ENCODE measurements around the gene TAP1.
"Not testable (repeated sequence)": the region's sequence is repeated elsewhere in the genome, so short reads cannot be mapped to it uniquely, and the experiment has no call there.

Gene TAP1

GRCh38 chr6:32882879-32883250, 29.4 kb upstream of the TAP1 start:
- no peaks in the 10 kb centered on the region for H3K27me3 ChIP-seq (replicated peaks; ENCODE audit: control insufficient read depth, insufficient read depth, low read length)
- peaks cover 50% of the 10 kb centered on the region for H3K4me1 ChIP-seq (ENCODE audit: control insufficient read depth, insufficient read depth, low read length)
- no peaks in the 10 kb centered on the region for H3K36me3 ChIP-seq (ENCODE audit: control insufficient read depth, insufficient read depth, low read length, severe bottlenecking)
- DNase-seq (ENCODE audit: low read depth) = peak; percentile 19
- no peaks in the 10 kb centered on the region for H3K9me3 ChIP-seq (ENCODE audit: control insufficient read depth, low read length)
- no peak overlapping the region for H3K9ac ChIP-seq (ENCODE audit: low read length)
- H3K4me3 ChIP-seq (ENCODE audit: low read length) = no peak overlapping the region

GRCh38 chr6:32880962-32881361, 27.5 kb upstream of the TAP1 start:
- not testable (repeated sequence) for H3K9me3 ChIP-seq (ENCODE audit: control insufficient read depth, low read length); H3K27me3 ChIP-seq (replicated peaks; ENCODE audit: control insufficient read depth, insufficient read depth, low read length); H3K9ac ChIP-seq (ENCODE audit: low read length); DNase-seq (ENCODE audit: low read depth); H3K4me3 ChIP-seq (ENCODE audit: low read length); H3K36me3 ChIP-seq (ENCODE audit: control insufficient read depth, insufficient read depth, low read length, severe bottlenecking)
- peaks cover 32% of the 10 kb centered on the region for H3K4me1 ChIP-seq (ENCODE audit: control insufficient read depth, insufficient read depth, low read length)

GRCh38 chr6:32879691-32880090, 26.2 kb upstream of the TAP1 start:
- no peaks in the 10 kb centered on the region for H3K27me3 ChIP-seq (replicated peaks; ENCODE audit: control insufficient read depth, insufficient read depth, low read length)
- H3K4me3 ChIP-seq (ENCODE audit: low read length) = no peak overlapping the region
- no peaks in the 10 kb centered on the region for H3K36me3 ChIP-seq (ENCODE audit: control insufficient read depth, insufficient read depth, low read length, severe bottlenecking)
- peaks cover 24% of the 10 kb centered on the region for H3K4me1 ChIP-seq (ENCODE audit: control insufficient read depth, insufficient read depth, low read length)
- H3K9ac ChIP-seq (ENCODE audit: low read length) = no peak overlapping the region
- no peak for DNase-seq (ENCODE audit: low read depth)
- H3K9me3 ChIP-seq (ENCODE audit: control insufficient read depth, low read length) = no peaks in the 10 kb centered on the region

GRCh38 chr6:32876603-32877002, 23.1 kb upstream of the TAP1 start:
- no peaks in the 10 kb centered on the region for H3K36me3 ChIP-seq (ENCODE audit: control insufficient read depth, insufficient read depth, low read length, severe bottlenecking)
- no peak overlapping the region for H3K9ac ChIP-seq (ENCODE audit: low read length)
- H3K4me1 ChIP-seq (ENCODE audit: control insufficient read depth, insufficient read depth, low read length) = no peaks in the 10 kb centered on the region
- H3K27me3 ChIP-seq (replicated peaks; ENCODE audit: control insufficient read depth, insufficient read depth, low read length) = no peaks in the 10 kb centered on the region
- no peak overlapping the region for H3K4me3 ChIP-seq (ENCODE audit: low read length)
- no peak for DNase-seq (ENCODE audit: low read depth)
- no peaks in the 10 kb centered on the region for H3K9me3 ChIP-seq (ENCODE audit: control insufficient read depth, low read length)

- H3K9ac ChIP-seq (ENCODE audit: low read length) = not testable (repeated sequence)
Observed at GRCh38 chr6:32873947-32874346, 20.4 kb upstream of the TAP1 start.

GRCh38 chr6:32868257-32868788, 14.8 kb upstream of the TAP1 start:
- peak; percentile 93 for DNase-seq (ENCODE audit: low read depth)
- Histone ChIP-seq H3K27me3 (replicated peaks; ENCODE audit: control insufficient read depth, insufficient read depth, low read length) (no peaks in the 10 kb centered on the region), H3K4me3 (ENCODE audit: low read length) (no peak overlapping the region), H3K4me1 (ENCODE audit: control insufficient read depth, insufficient read depth, low read length) (no peaks in the 10 kb centered on the region), H3K9me3 (ENCODE audit: control insufficient read depth, low read length) (no peaks in the 10 kb centered on the region), H3K36me3 (ENCODE audit: control insufficient read depth, insufficient read depth, low read length, severe bottlenecking) (no peaks in the 10 kb centered on the region), H3K9ac (ENCODE audit: low read length) (no peak overlapping the region)

More at GRCh38 chr6:32873947-32874346, 20.4 kb upstream of the TAP1 start:
- H3K9me3 ChIP-seq (ENCODE audit: control insufficient read depth, low read length); H3K36me3 ChIP-seq (ENCODE audit: control insufficient read depth, insufficient read depth, low read length, severe bottlenecking); H3K4me1 ChIP-seq (ENCODE audit: control insufficient read depth, insufficient read depth, low read length); DNase-seq (ENCODE audit: low read depth); H3K4me3 ChIP-seq (ENCODE audit: low read length); H3K27me3 ChIP-seq (replicated peaks; ENCODE audit: control insufficient read depth, insufficient read depth, low read length): not testable (repeated sequence)

GRCh38 chr6:32867554-32868256, 14.2 kb upstream of the TAP1 start:
- Histone ChIP-seq H3K9ac (ENCODE audit: low read length) (no peak overlapping the region), H3K9me3 (ENCODE audit: control insufficient read depth, low read length) (no peaks in the 10 kb centered on the region), H3K36me3 (ENCODE audit: control insufficient read depth, insufficient read depth, low read length, severe bottlenecking) (no peaks in the 10 kb centered on the region), H3K4me1 (ENCODE audit: control insufficient read depth, insufficient read depth, low read length) (no peaks in the 10 kb centered on the region), H3K27me3 (replicated peaks; ENCODE audit: control insufficient read depth, insufficient read depth, low read length) (no peaks in the 10 kb centered on the region), H3K4me3 (ENCODE audit: low read length) (no peak overlapping the region)
- DNase-seq (ENCODE audit: low read depth) = no peak

- no peaks in the 10 kb centered on the region for H3K36me3 ChIP-seq (ENCODE audit: control insufficient read depth, insufficient read depth, low read length, severe bottlenecking)
- H3K27me3 ChIP-seq (replicated peaks; ENCODE audit: control insufficient read depth, insufficient read depth, low read length) = no peaks in the 10 kb centered on the region
- H3K9ac ChIP-seq (ENCODE audit: low read length) = no peak overlapping the region
- H3K9me3 ChIP-seq (ENCODE audit: control insufficient read depth, low read length) = no peaks in the 10 kb centered on the region
- no peak for DNase-seq (ENCODE audit: low read depth)
- no peak overlapping the region for H3K4me3 ChIP-seq (ENCODE audit: low read length)
- H3K4me1 ChIP-seq (ENCODE audit: control insufficient read depth, insufficient read depth, low read length) = no peaks in the 10 kb centered on the region
Observed at GRCh38 chr6:32867022-32867477, 13.5 kb upstream of the TAP1 start.

GRCh38 chr6:32865724-32866443, 12.4 kb upstream of the TAP1 start:
- Histone ChIP-seq H3K36me3 (ENCODE audit: control insufficient read depth, insufficient read depth, low read length, severe bottlenecking) (no peaks in the 10 kb centered on the region), H3K9ac (ENCODE audit: low read length) (no peak overlapping the region), H3K27me3 (replicated peaks; ENCODE audit: control insufficient read depth, insufficient read depth, low read length) (no peaks in the 10 kb centered on the region), H3K4me3 (ENCODE audit: low read length) (no peak overlapping the region), H3K4me1 (ENCODE audit: control insufficient read depth, insufficient read depth, low read length) (no peaks in the 10 kb centered on the region), H3K9me3 (ENCODE audit: control insufficient read depth, low read length) (no peaks in the 10 kb centered on the region)
- DNase-seq (ENCODE audit: low read depth) = no peak

- H3K9ac ChIP-seq (ENCODE audit: low read length) = no peak overlapping the region
- H3K4me3 ChIP-seq (ENCODE audit: low read length) = no peak overlapping the region
- H3K9me3 ChIP-seq (ENCODE audit: control insufficient read depth, low read length) = no peaks in the 10 kb centered on the region
- peaks cover 8% of the 10 kb centered on the region for H3K36me3 ChIP-seq (ENCODE audit: control insufficient read depth, insufficient read depth, low read length, severe bottlenecking)
- H3K4me1 ChIP-seq (ENCODE audit: control insufficient read depth, insufficient read depth, low read length) = no peaks in the 10 kb centered on the region
- no peak for DNase-seq (ENCODE audit: low read depth)
- H3K27me3 ChIP-seq (replicated peaks; ENCODE audit: control insufficient read depth, insufficient read depth, low read length) = no peaks in the 10 kb centered on the region
Observed at GRCh38 chr6:32862725-32863124, 9.2 kb upstream of the TAP1 start.

GRCh38 chr6:32860674-32861073, 7.2 kb upstream of the TAP1 start:
- no peaks in the 10 kb centered on the region for H3K9me3 ChIP-seq (ENCODE audit: control insufficient read depth, low read length)
- peaks cover 8% of the 10 kb centered on the region for H3K36me3 ChIP-seq (ENCODE audit: control insufficient read depth, insufficient read depth, low read length, severe bottlenecking)
- no peak overlapping the region for H3K4me3 ChIP-seq (ENCODE audit: low read length)
- no peaks in the 10 kb centered on the region for H3K27me3 ChIP-seq (replicated peaks; ENCODE audit: control insufficient read depth, insufficient read depth, low read length)
- H3K9ac ChIP-seq (ENCODE audit: low read length) = no peak overlapping the region
- no peaks in the 10 kb centered on the region for H3K4me1 ChIP-seq (ENCODE audit: control insufficient read depth, insufficient read depth, low read length)
- DNase-seq (ENCODE audit: low read depth) = no peak

Data from adipocyte (in vitro differentiated cells).